NCI-H524 (cell line): ENCODE results near the gene NUDT14.

Experiments
- DNase-seq, 2 experiments: peaks; one replicate each; lab custom pipeline; 2025; lab: John Stamatoyannopoulos, UW

Gene NUDT14

DNA sequence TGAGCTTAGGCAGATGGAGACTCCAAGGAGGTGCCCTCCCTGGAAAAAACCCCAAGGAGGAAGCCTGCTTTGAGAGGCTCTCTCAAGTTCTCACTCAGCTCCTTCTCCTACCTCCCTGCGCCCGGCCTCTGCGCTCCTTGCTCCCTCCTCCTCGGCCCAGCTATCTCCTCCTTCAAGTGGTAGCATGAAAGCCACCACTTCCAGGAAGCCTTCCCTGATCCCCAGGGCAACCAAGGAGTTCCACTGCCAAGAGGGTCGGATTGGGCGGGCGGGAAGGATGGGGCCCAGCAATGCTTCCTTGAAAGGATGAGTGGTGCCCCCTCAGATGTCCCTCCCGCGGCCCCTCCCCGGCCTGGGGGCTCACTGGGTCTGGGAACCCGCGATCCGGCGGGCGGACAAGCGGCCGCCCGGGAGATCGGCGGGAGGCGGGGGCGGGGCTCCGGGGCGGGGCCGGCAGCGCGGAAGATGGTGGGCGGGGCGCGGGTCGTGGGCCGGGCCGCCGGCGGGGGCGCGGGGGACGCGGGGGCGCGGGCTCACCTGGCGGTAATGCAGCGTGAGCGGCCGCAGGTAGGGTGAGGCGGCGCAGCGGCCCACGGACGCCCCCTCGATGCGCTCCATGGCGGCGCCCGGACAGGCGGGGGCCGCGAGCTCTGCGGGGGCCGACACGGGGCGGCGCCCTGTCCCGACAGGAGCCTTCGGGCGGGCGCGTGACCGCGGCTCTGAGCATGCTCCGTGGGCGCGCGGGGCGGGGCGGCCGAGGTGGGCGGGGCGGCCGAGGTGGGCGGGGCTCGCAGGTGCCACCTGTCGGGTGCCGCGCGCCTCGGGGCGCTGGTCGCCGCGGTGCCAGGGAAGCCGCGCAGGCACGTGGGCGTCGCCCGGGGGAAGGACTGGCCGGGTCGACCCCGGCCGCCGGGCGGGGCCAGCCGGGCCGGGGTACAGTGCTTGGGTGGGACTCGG, at the start of gene NUDT14:
NUDT14 (minus strand) TSS at position 721 of the 957 bp plus-strand sequence; CDS start at position 618, 103 bp downstream.
- DNase-seq: peak; percentile 30 to 53

DNA sequence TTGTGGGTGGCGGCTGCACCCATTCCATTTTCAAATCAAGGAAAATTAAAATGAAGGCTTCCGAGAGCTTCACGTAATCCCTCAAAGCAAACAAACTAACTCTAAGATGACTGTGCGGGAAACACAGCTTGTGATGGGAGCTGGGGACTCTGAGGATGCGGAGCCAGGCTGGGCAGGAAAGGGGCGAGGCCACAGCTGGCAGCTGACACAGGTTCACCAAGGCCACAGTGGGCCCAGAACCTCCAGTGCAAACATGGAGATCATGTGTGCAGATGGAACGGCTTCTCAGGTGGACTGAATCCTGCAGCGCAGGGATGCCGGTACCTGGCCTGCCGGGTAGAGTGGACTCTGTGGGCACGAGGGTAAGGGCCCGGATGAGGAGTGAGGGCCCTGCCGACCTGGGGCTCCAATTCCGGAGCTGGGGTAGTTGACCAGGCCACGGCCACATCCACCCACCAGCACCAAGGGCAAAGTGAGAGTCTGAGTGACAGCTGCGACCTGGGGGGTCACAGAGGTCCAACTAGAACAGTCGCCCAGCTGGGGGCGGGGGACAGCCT, 48.1 kb upstream of the NUDT14 start:
- DNase-seq: no peak

DNA sequence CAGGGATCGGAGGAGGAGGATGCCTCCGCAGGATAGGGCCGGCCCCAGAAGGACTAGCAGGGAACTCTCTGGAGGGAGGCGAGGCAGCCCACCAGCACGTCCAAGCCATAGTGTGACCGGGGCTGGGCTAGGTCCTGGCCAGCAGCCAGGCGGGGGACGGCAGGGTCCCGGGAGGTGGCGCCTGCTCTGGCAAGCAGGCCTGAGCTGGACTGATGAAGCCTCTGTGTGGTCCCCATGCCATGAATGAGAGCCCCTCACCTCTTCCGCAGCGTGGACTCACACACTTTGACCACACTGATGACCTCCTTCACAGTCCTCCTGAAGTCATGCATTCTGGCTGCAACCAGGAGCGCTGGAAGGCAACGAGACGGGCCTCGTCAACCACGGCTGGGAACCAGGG, 47.5 kb upstream of the NUDT14 start:
- no peak for DNase-seq

DNA sequence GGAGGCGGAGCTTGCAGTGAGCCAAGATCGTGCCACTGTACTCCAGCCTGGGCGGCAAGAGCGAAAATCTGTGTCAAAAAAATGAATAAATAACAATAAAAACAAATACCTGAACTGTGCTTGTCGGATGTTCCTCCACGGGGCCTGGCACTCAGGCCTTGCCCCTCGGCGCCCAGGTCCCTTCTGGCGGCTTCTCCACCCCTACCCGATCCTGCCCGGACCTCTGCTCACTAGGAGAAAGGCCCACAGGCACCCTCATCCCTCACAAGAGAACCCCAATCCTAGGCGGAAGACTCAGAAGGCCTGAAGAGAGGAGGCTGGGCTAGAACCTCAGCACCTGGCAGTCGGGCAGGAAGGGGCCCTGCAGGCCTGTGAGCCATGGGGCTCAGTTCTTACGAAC, 46.2 kb upstream of the NUDT14 start:
- DNase-seq: no peak

DNA sequence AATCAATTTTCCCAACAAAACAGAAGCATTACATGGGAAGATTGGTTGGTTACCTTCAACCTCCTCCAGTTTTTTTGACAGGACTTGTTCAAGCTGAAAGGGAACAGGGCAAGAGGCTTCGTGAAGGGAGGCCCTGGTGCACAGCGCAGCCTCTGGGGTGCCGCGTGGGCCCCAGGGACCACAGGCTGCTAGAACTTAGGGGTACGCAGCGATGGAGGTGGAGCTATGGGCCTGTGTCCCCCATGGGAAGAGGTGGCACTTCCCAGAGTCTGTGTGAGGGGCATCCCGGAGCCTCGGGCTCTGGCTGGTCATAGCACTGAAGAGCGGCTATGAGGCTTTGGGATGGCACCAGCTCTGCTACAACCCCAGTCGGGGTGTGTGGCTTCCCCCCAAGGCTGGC, 45.1 kb upstream of the NUDT14 start:
- DNase-seq: no peak

DNA sequence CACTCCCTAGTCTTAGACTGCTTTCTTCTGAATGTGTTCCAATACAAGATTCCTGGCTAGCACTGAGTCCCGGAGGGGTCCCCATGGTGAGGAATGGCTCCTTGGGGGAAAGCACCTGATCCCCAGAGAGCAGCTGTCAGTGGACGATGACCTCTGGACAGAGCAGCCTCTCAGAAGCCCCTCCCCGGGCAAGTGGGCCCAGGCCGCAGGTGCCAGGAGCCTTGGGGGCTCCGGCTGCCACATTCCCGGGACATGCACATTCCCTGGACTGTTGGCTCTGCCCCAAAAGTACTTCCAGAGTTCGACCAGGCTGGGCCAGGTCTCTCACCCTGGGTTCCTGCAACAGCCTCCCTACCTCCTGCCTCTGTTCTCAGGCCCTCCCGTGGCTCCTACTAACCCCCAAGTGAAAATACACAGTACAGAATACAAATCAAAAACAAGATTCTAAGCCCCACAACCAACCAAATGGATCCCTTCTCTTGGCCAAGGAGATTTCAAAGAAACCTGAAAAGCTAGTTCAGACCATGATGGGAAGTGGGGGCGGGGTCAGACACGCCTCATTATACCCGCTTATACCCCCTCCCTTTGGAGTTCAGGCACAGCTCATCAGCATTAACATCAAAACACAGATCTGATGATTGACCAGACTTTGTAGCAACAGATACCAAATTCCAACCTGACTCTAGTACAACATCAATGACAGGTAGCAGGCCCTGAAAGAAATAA, 43.9 kb upstream of the NUDT14 start:
- DNase-seq: no peak

DNA sequence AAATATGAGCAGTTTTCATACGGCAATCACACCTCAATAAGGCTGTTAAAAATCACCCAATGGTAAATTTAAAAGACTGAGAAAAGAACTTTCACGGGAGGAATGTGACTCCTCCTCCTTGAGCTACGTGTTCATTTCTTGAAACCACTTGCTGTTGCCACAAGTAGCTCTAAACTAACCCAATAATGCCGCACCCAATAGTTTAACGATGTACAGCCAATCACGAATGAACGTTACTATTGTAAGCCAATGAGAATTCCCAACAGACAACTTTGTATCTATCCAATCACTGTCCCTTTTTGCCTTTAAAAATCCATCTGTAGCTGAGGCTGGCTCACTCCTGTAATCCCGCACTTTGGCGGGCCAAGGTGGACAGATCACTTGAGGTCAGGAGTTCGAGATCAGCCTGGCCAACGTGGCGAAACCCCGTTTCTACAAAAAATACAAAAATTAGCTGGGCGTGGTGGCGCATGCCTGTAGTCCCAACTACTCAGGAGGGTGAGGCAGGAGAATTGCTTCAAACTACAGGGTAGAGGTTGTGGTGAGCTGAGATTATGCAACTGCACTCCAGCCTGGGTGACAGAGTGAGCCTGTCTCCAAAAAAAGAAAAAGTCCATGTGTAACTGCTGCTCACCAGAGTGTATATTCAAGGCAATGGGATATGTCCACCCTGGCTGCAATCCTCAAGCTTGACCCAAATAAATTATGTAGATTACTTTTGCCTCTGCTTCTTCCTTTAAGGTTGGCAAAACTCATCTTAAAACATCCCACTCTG, 42.8 kb upstream of the NUDT14 start:
- no peak for DNase-seq

DNA sequence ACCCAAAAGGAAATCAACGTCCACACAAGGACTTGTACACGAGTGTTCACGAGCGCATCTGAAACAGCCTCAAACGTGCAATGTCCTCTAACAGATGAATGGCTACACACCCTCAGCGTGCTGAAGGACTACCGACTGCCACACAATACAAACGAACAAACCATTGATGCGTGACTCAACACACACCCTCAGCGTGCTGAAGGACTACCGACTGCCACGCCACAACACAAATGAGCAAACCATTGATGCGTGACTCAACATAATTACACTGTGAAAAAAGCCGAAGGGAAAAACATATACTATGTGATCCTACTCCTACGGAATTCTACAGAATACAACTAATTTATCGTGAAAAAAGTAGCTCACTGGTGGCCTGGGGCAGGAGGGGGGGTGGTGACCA, 42.1 kb upstream of the NUDT14 start:
- no peak for DNase-seq

DNA sequence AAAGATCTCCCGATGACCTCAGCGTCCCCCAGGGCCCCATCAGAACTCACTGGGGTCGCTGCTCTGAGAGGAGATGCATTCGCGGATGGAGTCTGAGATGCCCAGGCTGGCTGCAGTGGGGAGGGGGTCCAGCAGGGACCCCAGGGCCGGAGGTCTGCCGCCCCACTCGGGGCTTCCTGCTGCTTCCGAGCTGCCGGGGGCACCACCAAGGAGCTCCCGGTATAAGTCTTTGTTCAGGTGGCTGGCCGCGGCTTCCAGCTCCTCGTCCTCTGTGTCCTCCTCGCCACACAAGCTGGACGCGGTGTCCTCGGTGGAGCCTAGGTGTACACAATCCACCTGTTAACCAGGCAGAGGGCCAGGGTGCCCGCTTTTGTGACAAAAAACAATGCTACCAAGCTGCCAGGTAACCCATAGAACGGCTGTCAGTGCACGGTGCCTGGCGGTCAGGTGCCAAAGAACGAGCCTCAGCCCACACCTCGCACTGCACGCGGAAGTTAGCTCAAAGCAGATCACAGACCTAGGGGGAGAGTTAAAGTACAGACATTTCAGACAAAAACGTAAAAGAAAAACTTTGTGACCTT, 40.6 kb upstream of the NUDT14 start:
- DNase-seq: no peak

DNA sequence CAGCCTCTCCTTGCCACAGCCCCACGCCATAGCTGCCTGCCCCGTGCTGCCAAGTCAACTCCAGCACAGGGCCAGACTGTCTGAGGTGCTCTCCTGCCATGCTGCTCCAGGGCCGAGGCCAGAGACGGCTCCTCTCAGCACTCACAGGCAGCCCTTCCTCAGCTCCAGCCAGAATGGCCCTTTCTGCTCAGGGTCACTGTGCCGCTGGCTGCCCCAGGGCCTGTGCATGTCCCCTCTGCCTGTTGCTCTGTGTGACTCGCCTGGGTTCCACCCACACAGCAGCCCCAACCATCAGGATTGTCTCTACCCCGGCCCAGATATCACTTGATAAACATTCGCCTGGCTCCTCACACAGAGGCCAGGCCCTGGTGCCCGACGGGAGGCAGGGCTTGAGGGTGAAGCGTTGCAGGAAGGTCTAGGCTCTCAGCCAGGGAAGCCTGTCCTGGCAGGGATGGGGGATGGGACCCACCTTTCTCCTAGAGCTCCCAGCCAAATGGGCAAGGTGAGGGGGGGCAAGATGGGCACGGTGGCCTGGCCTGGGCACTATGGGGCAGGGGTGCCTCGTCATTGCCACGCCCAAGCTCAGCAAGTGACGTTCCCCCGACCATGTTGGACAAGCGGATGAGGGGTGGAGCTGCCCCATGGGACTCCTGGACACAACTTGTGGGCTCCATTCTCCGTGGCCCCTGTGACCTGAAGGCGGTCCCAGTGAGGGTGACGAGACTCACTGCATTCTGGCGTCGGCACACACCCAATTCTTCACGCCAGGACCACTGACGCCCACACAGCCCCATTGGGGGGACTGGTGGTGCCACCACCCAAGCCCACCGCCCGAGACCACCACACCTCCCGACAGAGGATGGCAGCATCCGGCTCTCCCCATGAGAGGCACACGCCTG, 39.8 kb upstream of the NUDT14 start:
- no peak for DNase-seq

DNA sequence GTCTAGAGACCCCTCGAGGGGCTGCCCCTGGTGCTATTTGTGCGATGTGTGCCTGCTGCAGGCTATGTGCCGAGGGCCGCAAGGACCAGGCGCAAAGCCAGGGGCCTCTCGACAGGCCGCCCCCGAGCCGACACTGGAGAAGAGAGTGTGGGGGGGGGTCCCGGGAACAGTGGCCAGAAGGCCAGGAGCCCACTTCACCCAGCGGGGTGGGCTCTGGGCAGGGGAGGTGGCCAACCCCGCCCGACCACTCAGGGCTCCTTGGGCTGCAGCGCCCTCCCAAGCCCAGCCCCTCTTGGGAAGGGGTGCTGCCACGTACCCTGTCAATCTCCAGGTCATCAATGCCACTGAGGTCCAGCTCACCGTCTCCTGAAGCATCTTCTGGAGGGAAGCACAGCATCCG, 38.6 kb upstream of the NUDT14 start:
- no peak for DNase-seq

DNA sequence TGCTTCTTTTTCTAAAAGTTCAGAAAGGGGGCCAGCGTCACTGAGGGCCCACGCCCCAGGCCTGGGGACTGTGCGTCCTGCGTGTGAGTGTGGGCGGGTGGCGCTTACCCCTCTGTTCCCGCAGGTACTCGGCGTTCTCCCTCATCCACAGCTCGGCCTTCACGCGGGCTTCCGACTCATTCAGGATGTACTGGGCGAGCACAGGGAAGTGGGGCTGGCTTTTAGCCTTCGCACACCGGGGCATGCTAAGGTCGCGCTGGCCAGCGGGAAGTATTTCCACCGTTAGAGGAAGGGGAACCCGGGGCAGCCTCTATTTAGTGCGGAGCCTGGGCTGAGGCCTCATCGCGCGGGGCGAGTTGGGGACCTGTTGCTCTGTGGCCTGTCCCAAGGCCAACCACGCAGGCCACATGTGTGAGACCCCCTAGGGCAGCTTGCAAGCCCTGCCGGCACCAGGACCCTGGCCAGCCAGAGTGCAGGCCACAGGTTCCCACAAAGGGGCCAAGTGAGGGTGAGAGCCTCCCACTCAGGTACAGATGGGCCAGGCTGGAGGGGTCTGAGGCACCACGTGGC, 38.0 kb upstream of the NUDT14 start:
- DNase-seq: no peak

DNA sequence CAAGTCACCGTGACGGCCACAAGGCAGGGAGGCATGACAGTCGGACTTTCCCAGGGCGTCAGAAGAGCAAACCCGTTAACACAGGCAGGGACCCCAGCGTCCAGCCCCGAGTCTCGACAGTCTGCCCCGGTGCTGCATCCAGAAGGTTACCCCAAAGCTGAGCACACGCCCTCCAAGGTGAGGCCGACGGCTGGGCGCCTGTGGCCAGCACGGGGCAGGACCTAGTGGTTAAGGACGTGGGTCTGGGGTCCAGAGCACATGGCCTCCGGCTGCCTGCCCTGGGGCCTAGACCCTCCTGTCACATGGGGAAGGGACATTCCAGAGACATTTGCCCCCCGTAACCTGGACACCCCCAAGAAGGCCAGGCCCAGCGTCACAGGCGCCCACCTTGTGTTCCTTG, 37.5 kb upstream of the NUDT14 start:
- DNase-seq: no peak

DNA sequence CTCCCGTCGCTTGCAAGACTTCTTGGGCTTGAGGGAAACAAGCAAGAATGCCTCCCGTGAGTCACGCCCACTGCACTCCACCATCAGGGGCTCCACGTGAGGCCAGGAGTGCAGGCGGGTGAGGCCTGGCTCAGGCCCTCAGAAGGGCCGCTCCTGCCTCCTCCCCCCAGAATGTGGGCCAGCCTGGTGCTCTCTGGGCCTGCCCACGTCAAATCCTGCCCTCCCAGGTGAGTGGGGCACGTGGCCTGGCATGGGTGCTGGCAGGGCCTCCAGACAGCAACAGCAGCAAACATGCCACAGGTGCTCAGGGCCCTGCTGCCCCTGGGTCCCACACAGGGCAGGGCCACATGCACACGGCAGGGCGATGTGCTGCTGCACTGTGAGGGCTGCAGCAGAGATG, 36.7 kb upstream of the NUDT14 start:
- DNase-seq: no peak

DNA sequence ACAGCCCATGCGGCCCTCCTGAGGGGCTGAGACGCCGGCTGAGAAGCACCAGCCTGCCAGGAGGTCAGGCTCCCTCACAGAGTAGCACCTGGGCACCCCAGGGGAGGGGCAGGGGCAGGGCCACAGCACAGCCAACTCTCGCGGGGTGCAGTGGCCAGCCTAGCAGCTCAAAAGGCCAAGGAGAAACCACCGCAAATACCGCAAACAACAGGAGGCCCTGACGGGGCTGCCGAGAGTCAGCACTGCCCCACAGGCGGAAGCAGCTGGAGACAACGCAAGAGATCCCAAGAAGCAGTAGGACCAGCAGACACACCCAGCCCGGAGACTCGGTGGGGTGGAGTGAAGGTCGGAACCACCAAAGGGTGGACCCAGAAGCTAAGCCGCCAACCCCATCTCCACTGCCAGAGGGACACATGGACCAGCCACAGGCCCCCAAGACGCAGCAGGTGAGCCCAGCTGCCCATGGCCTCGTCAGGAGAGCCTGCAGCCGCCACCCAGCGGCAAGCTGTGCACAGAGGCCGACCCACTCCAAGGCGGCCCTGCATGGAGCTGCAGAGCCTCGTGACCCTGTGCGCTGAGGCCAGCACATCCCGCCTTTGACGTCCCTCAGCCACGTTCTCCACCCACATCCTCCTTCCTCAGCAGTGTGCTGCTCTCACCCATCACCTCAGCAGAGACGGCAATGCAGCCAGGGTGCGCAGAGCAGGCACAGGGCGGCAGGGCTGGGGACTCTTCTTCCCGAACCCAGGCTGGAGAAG, 35.6 kb upstream of the NUDT14 start:
- DNase-seq: no peak

DNA sequence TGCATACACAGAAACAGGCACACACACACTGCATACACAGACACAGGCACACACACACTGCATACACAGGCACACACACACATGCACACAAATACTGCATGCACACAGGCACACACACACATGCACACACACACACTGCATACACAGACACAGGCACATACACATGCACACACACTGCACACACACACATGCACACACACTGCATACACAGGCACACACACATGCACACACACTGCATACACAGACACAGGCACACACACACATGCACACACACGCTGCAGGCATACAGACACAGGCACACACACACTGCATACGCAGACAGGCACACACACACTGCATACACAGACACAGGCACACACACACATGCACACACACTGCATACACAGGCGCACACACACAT, 34.5 kb upstream of the NUDT14 start:
- no peak for DNase-seq

DNA sequence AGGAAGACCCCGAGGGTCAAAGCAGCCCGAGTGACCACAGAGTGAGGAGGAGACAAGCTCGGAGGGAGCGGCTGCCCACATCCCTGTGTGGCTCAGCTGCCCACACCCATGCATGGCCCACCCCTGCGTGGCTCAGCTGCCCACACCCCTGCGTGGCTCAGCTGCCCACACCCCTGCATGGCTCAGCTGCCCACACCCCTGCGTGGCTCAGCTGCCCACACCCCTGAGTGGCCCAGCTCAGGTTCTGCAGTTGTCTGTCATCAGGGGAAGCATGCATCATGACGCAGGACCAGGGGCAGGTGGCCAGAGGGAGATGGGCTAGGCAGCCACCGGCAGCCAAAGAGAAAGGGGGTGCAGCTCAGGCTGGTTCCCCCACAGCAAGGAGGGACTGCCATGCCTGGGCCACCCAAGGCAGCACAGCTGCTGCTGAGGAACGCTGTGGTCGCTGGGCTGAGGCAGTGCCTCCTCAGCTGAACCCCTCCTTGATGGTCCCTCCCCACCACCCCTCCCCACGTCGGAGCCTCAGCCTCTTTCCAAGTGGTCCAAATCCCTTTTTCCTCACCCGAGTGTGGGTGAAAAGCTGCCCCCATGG, 33.3 kb upstream of the NUDT14 start:
- DNase-seq: no peak

DNA sequence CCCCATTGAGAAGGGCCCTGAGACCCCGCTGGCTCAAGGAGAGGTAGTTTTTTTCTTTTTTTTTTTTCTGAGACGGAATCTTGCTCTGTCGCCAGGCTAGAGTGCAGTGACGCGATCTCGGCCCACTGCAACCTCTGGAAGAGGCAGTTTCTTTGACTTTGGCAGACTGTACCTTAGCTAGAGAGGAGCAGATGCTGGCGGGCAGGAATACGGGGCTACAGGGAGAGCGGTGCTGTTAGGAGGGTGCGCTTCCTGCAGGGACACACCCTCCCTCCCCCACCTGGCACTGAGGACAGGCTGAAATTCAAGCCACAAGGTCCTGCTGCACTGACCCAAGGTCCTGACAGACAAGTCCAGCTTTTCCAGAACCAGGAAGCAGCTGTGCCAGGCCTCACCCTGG, 32.2 kb upstream of the NUDT14 start:
- peak in 1 of 2 experiments; percentile 65 for DNase-seq
